ENCODE results near the gene DISP1.
"Not testable (repeated sequence)": the region's sequence is repeated elsewhere in the genome, so short reads cannot be mapped to it uniquely, and the experiment has no call there.

DISP1 gene

GRCh38 chr1:222794656-222795474 is 20.0 kb upstream of the DISP1 start:
- no peak for DNase-seq

- no peak for DNase-seq
Observed at GRCh38 chr1:222798116-222798515, 16.7 kb upstream of the DISP1 start.

- no peak for DNase-seq
Observed at GRCh38 chr1:222798975-222799374, 15.9 kb upstream of the DISP1 start.

- DNase-seq: no peak
Observed at GRCh38 chr1:222801067-222801466, 13.8 kb upstream of the DISP1 start.

GRCh38 chr1:222811671-222812070 is 3.2 kb upstream of the DISP1 start:
- no peak for DNase-seq

- no peak for DNase-seq
Observed at GRCh38 chr1:222813866-222814535, 838 bp upstream of the DISP1 start.

- no peak for DNase-seq
Observed at GRCh38 chr1:222815440-222815765, 564 bp downstream of the DISP1 start.

GRCh38 chr1:222817529-222817928 is 2.7 kb downstream of the DISP1 start:
- DNase-seq: no peak

GRCh38 chr1:222818171-222818570 is 3.3 kb downstream of the DISP1 start:
- no peak for DNase-seq

GRCh38 chr1:222820171-222820712 is 5.4 kb downstream of the DISP1 start:
- DNase-seq: no peak

GRCh38 chr1:222821239-222821638 is 6.4 kb downstream of the DISP1 start:
- DNase-seq: no peak

GRCh38 chr1:222823695-222824094 is 8.9 kb downstream of the DISP1 start:
- no peak for DNase-seq

GRCh38 chr1:222824641-222825040 is 9.8 kb downstream of the DISP1 start:
- DNase-seq: no peak

- DNase-seq: no peak
Observed at GRCh38 chr1:222828939-222829338, 14.1 kb downstream of the DISP1 start.

- no peak for DNase-seq
Observed at GRCh38 chr1:222829868-222830267, 15.0 kb downstream of the DISP1 start.

- DNase-seq: no peak
Observed at GRCh38 chr1:222833356-222833876, 18.6 kb downstream of the DISP1 start.

GRCh38 chr1:222843469-222844410 is 28.9 kb downstream of the DISP1 start:
- DNase-seq: no peak

- DNase-seq: no peak
Observed at GRCh38 chr1:222844411-222844779, 29.6 kb downstream of the DISP1 start.

GRCh38 chr1:222845763-222846162 is 30.9 kb downstream of the DISP1 start:
- no peak for DNase-seq

GRCh38 chr1:222850550-222850949 is 35.7 kb downstream of the DISP1 start:
- DNase-seq: not testable (repeated sequence)

GRCh38 chr1:222852326-222852725 is 37.5 kb downstream of the DISP1 start:
- no peak for DNase-seq

- no peak for DNase-seq
Observed at GRCh38 chr1:222861062-222861461, 46.2 kb downstream of the DISP1 start.

Measured in CD4-positive, alpha-beta T cell treated with Interleukin-6 for 4 hours (primary cell).